GM19043 (cell line): ENCODE results near the gene CADPS2.

ENCODE experiments used
- ATAC-seq: cut with Tn5 transposase; IDR thresholded peaks from one replicate; pipeline ENCODE4 v1.9.1; 2021; ENCODE audit warnings: low read depth; ENCODE audit not compliant: unreplicated experiment

CADPS2 gene

DNA sequence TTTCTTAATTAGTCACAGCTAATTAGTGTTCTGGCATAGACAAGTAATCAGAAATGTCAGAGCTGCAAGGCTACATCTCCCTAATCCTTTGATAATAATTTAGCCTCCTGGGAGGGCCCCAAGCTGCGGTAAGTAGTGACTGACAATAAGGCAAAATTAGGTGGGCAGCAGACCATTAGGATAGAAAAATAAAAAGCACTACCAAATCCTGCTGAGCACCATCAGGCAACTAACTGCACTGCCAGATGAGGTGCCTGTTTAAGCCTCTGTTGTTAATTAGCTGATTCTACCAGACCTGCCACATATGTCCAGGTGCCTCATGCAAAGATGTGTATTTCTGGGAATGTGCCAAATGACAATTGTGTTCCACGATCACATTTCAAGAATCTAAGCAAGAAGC is 549.2 kb downstream of the CADPS2 start:
- ATAC-seq, result no peak

DNA sequence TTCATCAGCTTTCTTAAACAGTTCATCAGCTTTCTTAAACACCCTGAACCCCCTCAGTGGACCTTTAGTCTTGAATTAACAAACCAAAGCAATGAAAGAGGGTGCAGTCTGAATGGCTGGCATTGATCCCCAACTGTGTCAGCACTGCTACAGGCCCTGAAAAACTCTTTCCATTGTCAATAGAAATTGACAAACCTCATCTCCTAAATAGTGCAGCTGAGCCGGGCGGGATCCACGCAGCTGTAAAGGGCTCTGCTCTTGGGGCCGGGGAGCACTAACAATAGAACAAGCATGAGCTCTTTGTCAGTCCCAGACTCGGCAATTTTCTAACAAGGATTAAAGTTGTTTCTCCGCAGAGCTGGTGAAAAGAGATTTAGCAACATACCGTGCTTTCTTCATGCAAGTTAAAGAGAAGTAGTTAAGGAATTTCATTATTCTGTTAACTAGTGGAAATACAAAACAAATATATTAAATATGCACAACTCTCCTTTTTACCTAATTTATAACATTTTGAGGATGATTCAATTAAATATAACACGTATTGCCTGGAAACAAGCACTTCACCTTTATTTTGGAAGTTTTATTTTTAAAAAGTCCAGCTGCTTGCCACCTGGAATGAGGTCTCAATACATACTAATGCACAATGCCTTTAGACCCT is 557.0 kb downstream of the CADPS2 start:
- ATAC-seq, result no peak

DNA sequence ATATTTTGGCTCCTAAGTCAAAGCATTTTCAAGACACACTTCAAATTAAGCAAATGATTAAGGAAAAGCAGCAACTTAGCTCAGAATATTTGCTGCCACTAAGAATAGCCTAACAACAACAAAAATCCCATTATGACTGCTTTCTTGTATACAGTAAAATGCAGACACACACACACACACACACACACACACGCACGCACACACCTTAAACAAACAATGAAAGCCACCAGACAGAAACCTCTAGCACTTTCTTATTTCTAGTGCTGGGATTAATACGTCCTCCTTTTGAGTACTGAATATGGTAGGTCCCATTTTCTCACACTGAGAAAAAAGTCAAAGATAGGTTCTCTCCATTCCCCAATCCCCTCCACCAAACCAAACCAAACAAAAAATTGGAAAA is 558.3 kb downstream of the CADPS2 start:
- no peak for ATAC-seq

DNA sequence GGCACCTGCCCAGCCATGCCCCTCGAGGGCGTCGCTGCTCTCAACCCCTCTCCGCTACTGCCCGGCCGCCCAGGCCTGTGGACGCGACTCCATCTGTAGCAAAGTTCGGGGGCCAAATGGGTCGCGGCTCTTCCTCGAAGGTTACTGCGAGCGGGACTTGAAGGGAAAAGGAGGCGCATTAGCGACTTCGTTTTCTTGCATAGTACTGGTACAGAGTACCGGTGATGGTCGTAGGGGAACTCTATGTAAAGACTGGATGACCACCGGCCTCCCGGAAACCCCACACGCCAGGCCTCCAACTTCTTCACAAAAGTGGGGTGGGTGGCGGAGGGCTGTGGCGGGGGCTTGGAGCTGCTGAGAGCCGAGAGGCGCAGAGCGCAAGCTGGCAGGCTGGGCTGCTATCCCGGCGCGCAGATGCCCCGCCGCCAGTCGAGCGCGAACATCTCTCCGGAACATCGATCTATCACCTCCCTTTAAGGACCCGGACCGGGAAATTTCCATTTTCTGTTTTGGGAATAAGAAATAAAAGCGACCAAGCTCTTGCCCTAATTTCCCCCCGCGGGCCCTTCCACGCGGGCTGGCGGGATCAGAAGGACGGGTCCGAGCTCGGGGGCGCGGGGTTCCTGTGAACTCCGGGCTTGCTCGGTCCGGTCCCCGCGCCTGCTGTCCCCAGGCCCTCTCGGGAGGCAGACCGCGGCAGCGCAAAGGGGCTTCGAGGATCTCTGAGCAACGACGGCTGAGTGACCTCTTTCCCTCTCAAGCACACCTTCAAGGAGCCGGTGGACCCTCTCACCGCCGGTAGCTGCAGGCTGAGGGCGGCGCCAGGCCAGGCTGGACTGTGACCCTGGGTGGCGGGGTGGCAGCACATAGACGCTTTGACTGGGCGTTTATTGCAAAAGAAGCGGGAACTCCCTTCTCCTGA is 569.5 kb downstream of the CADPS2 start:
- ATAC-seq, result no peak

DNA sequence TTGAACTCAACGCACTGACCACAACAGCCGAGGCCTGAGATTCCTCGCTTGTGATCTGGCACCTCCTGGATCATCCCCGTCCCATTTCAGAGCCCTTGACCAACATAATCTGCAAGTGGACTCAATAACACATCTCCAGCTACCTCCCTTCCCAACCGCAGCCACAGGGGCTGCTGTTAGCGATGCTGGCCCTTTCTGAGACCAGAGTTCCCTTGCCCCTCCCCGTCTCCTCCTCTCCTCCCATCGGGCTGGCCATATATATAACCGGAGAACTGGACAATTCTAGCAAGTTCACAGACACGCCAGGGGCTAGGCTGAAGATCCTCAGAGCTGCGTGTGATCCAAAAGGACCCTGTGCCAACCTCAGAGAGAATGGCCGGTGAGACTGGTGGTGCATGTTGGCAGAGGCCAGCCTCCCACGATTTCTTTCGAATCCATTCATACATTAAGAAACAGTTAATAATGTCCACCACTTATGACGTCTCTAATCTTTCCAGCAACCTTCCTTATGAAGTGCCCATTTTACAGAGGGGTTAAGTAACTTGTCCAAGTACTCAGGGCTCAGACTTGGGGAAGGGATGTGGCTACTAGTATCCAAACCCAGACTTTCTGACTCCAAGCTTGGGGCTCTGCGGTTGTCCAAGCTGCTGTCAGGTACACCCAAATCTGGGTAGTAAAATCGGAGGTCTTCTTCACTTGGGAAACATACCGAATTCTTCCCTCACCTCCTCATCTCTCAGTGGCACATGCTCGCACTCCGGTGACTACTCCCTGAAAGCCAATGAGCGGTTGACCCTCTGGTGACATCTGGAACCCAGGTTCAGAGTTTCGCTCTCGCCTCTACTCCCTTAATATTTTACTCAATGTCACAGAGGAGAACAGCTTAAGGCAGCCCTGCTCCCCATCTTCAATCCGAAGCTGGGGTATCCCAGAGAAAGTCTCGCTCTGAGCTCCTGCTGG is 570.5 kb downstream of the CADPS2 start:
- ATAC-seq, result no peak

DNA sequence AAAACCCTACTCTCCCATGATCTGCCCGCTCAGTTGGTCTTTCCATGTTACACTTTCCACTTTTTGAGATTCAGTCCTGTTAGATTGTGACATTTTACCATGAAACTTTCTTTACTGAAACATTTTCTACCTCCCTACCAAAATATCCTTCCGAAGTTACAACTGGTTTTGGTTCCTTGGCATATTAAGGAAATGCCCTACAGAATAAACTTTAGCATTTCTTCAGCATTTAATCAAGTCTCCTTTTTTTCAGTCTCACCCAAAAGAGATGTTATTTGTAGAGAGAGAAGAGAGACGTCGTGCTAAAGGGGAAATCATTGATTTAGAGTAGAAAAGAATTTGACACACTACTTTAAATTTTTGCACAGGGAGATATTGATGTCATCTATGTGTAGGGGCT is 572.0 kb downstream of the CADPS2 start:
- no peak for ATAC-seq

DNA sequence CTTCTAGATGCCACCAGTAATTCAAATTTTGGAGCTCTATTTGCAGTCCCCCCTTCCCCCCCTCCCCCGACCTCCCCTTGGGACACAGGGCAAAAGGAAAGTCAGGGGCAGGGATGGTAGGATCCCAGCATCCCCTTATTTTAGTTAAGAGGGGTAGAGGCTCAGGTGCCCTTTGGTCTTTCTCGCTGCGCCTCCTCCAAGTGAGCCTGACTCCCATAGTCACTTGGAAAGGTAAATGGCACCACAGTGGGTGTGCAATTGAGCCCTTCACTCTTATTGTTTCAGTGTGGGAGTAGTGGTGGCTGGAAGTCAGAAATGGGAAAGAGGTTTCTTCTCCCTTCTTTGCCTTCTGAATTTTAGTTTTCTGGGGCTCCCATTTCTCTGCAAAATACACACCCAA is 573.5 kb downstream of the CADPS2 start:
- ATAC-seq, result no peak

DNA sequence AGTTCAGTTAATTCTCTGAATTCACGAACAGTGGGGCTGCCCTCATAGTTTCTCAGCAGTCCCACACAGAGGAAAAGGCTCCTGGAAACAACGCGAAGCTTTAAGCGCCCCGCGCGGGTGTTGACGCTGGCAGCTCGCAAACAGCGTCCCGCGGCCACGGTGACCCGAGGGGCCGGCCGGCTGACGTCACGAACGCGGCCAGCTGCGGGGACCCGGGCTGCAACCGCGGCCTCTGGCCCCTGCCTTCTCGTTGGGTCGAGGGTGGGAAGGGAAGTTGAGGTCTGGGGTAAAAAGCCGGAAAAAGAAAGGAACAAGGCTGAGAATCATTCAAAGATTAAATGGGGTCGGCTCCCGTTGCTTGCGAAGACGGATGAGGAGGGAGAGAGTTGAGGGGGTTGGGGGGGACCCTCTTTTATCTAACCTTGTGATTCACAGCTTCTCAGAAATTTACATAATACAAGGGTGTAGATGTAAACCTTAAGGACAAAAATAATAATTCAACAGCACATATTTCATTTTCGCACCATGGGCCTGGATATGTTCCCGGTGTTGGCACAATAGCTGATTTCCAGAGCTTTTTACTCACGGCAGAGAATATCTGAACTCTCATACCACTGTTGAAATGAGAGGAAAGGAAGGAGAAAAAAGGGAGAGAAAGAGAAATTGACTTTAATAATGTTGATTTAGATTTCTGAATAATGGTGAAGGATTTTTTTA is 574.4 kb downstream of the CADPS2 start:
- no peak for ATAC-seq

DNA sequence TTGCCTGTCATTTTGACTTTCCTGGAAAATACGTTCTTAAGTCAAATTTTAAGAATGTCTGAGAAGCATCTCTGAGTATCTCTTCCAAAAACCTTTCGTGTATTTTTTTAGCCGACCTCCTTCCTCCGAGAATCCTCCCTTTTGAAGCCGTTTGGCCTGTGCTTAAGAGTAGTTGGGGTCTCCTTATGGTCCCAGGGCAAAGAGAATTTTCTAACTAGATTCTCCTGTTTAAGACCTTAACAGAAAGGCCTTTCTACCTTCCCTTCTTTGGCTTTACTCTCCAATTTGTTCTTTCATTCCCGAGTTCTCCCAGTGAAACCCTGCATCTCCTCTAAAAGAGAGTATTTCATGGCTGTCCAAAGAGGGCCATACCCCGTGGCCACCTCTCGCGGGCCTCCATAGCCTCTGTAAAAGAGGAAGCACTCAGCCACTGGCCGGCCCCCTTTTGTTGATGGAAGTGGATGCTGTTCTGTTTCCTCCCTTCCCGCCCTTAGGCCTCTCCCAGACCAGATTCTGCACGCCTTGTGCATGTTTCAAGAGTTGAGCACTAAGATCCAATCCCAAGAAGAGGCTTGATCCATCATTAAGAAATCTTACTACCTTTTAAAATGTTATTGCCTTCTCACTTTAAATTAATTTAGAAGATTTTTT is 575.1 kb downstream of the CADPS2 start:
- ATAC-seq, result no peak

DNA sequence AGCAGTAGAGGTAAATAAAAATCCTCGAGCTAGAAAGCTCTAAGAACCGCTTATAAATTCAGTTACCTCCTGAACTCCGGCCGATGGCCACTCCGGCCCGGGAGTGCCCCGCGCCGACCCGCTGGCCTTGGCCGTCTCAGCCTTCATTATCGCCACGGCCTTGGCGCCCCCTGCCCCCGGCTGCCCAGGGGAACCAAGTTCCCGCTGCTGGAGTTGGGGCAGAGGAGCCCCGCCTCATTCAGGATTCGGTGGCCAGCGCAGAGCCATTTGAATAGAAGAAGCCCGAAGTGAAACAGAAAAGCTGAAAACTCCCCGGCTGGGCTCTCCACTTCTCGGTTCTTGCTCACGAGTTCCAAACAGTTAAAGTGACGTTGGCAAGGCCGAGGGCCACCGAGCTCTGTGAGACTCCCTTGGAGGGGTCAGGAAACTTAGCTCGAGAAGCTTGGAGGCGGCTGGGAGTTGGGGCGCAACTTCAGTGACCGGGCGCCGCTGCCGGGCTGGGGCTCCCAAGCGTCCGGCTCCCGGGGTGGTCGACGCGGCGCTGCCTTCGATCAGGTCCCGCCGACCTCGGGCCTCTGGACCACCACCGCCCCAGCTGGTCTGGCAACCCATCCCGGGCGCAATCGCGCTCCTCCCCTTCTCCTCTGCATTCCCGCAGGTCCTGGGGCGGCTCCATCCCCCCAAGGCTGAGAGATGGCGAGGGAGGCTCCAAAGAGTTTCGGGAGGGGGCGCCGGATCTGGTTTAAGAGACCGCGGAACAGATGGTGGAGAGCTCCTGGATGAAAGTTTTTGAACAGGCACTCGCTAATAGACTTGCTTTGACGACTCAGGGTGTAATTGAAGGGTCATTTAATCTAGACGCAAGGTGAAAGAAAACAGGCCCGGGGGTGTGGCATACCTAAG is 575.9 kb downstream of the CADPS2 start:
- no peak for ATAC-seq

DNA sequence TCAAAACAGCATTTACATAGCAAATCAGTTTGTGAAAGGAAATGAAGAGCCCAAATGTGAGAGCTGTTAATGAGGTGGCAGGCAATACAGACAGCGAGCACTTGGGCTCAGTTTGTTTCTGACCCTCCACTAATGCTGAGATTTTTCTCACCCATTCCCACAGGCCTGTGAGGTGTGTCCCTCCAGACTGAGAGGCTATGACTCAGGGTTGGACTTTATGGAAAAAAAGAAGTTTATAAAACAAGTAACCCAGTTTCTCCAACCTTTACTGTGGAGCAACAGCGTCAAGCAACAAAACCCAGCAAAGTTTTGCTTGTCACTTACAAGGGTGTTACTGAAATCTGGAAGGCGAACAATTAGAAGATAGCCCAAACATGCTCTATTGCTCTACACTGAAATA is 576.8 kb downstream of the CADPS2 start:
- no peak for ATAC-seq

DNA sequence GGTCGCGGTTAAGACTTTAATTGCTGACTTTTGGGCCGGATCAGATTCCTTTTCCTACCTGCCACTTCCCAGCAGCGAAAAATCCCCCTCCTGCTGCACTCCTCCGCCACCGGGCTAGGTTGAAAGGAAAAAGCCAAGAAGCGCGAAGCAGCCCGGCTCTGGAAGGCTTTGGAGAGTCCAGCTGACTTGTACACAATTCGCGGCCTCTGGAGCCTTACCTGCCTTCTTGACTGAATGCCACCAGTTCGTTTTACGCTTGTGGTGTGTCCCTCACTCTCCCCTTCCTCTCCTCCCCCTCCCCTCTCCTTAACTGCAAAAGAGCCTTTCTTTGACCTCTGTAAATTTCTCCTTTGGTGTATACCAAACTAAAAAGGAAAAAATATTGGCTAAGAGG is 579.0 kb downstream of the CADPS2 start:
- ATAC-seq, result no peak

DNA sequence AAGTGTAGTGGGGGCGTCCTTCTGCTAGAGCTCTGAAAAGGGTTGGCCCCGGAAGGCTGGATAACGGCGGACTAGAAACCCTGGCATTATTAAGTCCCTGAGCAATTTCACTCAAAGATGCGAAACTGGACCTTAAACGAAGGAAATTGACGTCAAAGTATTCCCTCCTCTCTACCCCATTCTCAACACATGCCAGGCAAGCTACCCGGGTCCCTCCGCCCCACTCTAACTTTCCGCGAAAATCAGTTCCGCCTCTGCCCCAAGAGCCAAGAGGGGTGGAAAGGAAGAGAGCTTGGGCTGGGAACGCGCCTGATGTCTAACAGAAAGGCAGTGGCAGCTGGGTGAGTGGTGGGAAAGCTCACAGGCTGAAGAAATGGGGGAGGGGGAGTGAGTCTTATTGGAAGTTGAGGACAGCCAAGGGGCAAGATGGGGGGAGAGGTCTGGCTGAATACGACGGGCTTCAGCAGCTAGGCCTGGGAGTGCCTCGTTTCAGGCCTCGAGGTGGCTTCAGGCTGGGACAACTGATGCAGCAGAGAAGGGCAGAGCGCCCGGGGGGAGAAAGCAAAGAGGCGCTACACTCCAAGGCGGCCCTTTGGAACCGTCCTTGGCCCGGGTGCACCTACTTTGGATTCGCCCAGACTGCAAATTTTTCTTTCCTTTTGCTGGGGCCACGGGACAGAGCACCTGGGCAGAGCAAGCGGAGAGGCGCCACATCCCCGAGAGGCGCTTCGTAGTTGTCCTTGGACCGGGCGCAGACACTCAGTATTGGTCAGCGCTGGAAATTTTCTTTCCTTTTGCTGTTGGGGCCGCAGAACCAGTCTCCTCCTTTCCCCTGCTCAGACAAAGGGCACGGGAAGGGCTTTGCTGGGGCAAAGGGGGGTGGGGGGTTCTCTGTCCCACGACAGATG is 579.7 kb downstream of the CADPS2 start:
- ATAC-seq, result no peak

DNA sequence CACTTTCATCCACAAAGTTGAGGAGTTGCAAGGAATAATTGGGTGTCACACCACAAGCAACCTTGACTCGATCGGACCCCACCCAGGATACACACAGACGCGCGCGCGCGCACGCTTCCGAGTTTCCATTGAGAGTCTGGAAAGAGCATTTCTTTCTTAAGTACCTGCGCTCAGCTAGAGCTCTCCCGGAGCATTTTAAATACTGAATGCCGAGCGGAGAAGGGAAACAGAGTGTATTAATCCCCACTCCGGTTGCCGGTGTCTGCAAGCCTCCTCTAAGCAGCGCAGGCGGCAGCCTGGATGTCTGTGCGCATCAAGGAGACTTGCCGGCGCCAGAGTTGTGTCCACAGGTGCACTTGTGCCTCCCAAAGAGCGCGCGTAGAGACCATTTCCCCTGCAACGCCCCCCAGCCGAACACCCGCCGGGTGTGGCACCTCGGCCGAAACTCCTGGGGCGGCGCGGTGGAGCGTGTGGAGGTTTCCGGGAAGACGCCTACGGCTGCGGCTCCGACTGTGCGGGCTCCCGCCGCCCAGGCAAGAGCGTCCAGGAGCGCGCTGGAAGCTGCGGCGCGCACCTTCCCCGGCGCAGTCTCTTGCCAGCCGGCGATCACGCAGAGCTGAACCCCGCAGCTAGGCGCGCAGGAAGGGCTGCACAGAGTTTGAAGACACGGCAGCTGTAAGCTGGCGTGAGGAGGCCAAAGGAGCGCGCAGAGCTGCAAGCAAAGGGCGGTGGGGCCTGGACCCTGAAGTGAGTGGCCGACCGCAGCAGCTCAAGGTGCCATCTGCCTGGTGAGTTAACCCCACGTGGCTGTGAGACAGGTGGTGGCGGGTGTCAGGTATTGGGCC is 580.6 kb downstream of the CADPS2 start:
- no peak for ATAC-seq

DNA sequence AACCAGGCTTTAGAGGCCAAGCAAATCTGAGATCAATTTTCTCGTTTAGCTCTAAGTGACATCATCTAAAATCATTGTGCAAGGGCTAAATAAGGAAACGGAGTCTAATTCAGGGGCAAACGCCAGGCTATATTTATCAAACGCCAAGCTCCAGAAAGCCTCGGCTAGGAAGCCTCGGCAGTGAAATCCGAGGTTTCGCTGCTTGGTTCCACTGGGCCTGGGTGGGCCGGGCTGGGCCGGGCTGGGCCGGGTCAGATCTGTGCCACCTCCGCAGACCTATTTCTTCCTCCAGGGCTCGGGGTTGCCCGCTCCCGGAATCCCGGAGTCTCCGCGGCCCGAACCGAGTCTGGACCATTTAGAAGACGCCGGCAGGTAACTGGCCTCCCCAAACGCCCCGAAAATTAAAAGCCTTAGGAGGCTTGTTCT is 581.3 kb downstream of the CADPS2 start:
- no peak for ATAC-seq

DNA sequence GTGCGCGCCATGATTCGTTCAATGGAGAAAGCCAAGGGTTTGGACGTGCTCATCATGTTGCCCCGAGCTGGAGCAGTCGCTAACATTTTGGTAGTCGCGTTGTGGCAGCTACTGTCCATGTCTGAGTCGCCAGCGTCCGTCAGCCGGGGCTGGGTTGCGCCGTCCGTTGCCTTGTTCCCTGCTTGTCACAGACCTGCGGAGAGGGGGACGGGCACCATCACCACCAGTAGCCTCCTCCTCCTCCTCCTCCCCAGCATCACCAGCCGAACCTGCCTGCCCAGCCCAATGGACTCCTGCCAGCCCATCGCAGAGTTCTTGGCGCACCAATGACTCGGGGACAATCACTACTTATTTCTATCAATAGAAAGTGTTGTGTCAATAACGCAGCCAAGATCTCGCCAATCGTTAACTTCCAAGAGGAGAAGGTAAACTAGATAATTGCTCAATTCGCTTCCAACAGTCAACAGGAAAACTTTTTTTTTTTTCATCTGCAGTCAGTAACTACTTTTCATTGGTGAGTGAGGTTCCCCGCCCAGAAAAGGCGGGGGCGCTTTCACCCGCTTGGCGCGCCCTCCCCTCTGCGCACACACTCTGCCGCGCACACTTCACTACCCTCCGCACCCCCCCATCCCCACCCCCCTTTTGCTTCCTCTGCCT is 581.8 kb downstream of the CADPS2 start, which contains the start of gene FEZF1:
Gene FEZF1, minus strand, starts transcription at position 432 of the 657 bp plus-strand sequence. Its CDS starts 313 bp downstream, at position 119.
- no peak for ATAC-seq
